Left ventricle myocardium inferior (tissue), 1 donor: ENCODE data around the gene NEK10. TPM values are rescaled to one million over a fixed set of nuclear protein-coding genes. Genes with fewer than 3 reads are reported as not detected.

ENCODE experiments used
- DNase-seq: peaks from one replicate; pipeline ENCODE4 v3.0.0-alpha.2; 2020
- H3K27ac ChIP-seq: fragments of 200-600 bp; replicated peaks from 2 replicates; pipeline ENCODE4 v1.8.0; 2021
- H3K27me3 ChIP-seq: fragments of 200-600 bp; 2 replicates; pipeline ENCODE4 v1.8.0; 2021; ENCODE audit warnings: low read depth
- H3K36me3 ChIP-seq: fragments of 200-600 bp; 2 replicates; pipeline ENCODE4 v1.8.0; 2021
- H3K4me1 ChIP-seq: fragments of 200-600 bp; 2 replicates; pipeline ENCODE4 v1.8.0; 2021
- H3K4me3 ChIP-seq: fragments of 200-600 bp; 2 replicates; pipeline ENCODE4 v1.8.0; 2021; ENCODE audit warnings: mild to moderate bottlenecking, moderate library complexity
- H3K9me3 ChIP-seq: fragments of 200-600 bp; replicated peaks from 2 replicates; pipeline ENCODE4 v1.8.0; 2021
- intact Hi-C: fragments of 100-400 bp; cut with micrococcal nuclease; formaldehyde crosslinking; loops from one replicate; pipeline ENCODE4 v1.11.0; 2022
- total RNA-seq: library from RNA; stranded (reverse); fragmentation: NEBNext Ultra II Directional; extraction: Animal tissue kit (Norgen Biotek cat#: 25700); gene quantifications from one replicate; pipeline ENCODE4 v1.2.1, GENCODE V29; 2021
- TF ChIP-seq, protein P1 (sequence below): fragments of 200-600 bp; IDR thresholded peaks from 2 replicates; pipeline ENCODE4 v1.8.0; 2021; ENCODE audit warnings: antibody characterized with exemption, mild to moderate bottlenecking, borderline replicate concordance
- donor health status: DM: no; HTN: yes; CAD: no; lungs with severe emphysema.

Gene NEK10
- total RNA-seq, 1 donor from 2014 or later, result 11.5 TPM

DNA sequence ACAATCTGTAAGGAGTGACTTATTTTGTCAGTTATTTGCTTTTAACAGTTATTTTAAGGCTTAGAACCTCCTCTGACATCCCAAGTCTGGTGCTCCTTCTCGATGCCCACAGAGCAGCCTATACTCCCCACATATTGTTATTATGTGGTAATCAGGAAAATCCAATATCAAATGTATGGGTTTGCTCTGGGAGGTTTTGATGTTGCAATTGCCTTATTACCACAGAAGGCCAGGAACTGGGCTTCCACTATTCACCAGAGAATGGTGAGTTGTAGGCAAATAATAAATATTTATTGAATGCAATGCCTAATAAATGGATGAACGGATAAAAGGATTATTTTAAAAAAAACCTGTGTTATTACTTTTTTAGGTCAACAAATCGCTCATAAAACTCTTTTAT lies 12.2 kb downstream of the NEK10 start:
- no peaks in the 10 kb centered on the region for H3K9me3 ChIP-seq
- no peaks in the 10 kb centered on the region for H3K27me3 ChIP-seq
- H3K4me3 ChIP-seq, result no peak overlapping the region
- no peaks in the 10 kb centered on the region for H3K4me1 ChIP-seq
- intact Hi-C loops, result no loop called here
- TF ChIP-seq, protein P1, sequence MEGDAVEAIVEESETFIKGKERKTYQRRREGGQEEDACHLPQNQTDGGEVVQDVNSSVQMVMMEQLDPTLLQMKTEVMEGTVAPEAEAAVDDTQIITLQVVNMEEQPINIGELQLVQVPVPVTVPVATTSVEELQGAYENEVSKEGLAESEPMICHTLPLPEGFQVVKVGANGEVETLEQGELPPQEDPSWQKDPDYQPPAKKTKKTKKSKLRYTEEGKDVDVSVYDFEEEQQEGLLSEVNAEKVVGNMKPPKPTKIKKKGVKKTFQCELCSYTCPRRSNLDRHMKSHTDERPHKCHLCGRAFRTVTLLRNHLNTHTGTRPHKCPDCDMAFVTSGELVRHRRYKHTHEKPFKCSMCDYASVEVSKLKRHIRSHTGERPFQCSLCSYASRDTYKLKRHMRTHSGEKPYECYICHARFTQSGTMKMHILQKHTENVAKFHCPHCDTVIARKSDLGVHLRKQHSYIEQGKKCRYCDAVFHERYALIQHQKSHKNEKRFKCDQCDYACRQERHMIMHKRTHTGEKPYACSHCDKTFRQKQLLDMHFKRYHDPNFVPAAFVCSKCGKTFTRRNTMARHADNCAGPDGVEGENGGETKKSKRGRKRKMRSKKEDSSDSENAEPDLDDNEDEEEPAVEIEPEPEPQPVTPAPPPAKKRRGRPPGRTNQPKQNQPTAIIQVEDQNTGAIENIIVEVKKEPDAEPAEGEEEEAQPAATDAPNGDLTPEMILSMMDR, result no peak
- no peaks in the 10 kb centered on the region for H3K36me3 ChIP-seq
- no peak overlapping the region for H3K27ac ChIP-seq
- no peak for DNase-seq

DNA sequence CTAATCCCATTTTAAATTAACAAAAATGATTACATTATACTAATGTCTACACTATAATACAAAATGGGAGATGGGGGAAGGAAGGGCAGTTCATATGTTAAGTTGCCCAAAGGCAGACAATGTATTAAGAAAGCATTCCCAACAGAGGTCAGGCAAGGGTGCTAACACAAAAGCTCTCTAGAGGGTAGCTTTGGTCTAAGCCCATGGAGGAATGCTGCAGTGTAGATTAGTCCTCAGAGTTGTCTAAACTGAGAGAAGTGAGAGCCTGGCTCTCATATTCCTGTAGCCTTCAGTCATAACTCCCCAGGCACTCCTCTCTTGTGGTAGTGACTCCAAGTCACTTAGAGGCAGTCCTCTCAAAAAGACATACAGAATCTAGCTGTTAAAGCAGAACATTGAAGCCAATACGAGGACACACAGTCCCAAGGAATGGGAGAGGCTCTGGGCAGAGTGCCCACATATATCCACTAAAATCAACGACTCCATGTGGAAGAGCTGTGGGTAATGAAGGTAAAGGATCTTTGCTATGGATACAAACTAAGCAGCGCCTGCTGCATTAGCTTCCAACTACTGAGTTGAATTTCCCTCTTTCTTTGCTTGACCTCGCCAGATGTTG lies 14.5 kb downstream of the NEK10 start:
- intact Hi-C loops, result no loop called here
- Histone ChIP-seq H3K27me3 (no peaks in the 10 kb centered on the region), H3K4me1 (peaks cover 5% of the 10 kb centered on the region), H3K4me3 (no peak overlapping the region), H3K27ac (no peak overlapping the region), H3K9me3 (no peaks in the 10 kb centered on the region), H3K36me3 (no peaks in the 10 kb centered on the region)
- no peak for DNase-seq
- TF ChIP-seq, protein P1, result no peak

DNA sequence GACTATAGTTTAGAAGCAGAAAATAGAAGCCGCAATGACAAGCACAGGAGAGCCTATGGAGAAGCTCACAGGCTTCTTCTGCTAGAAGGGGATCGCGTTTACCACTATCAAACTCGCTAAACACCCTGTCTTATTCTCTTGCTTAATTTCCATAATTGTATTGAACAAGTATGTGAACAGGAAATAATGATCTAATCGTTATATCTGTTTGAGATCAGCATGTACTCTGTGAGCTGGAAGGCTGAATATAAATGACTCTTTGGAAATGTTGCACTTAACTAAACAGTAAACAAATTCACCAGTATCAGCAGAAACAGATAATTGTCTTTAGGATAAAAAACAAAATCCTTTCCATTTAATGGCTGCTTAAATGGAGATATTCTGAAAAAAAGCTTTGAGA lies 15.0 kb downstream of the NEK10 start:
- TF ChIP-seq, protein P1, result no peak
- H3K4me3 ChIP-seq, result no peak overlapping the region
- DNase-seq, result no peak
- intact Hi-C loops, result no loop called here
- no peaks in the 10 kb centered on the region for H3K36me3 ChIP-seq
- peaks cover 10% of the 10 kb centered on the region for H3K4me1 ChIP-seq
- no peak overlapping the region for H3K27ac ChIP-seq
- no peaks in the 10 kb centered on the region for H3K27me3 ChIP-seq
- H3K9me3 ChIP-seq, result no peaks in the 10 kb centered on the region

DNA sequence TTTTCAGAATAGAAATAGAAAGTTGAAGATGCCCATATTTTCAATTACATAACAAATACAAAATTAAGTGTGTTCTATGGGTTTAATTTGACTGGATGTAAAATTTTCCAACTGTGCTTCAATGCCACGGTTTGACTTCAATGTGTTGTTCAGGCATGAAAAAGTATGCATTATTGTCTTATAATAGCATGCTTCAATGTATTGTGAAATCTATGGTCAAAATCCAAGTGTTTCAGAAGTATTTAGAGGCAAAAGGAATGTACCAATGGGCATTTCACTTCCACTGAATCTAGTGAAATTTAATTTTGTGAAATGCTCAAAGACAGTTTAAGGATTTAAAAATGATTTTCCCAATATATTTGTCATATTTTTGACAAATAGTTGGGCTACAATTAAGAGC lies 16.0 kb downstream of the NEK10 start:
- no peaks in the 10 kb centered on the region for H3K9me3 ChIP-seq
- peaks cover 12% of the 10 kb centered on the region for H3K4me1 ChIP-seq
- DNase-seq, result no peak
- H3K36me3 ChIP-seq, result no peaks in the 10 kb centered on the region
- TF ChIP-seq, protein P1, result no peak
- H3K27ac ChIP-seq, result no peak overlapping the region
- no peaks in the 10 kb centered on the region for H3K27me3 ChIP-seq
- no peak overlapping the region for H3K4me3 ChIP-seq
- intact Hi-C loops, result no loop called here

DNA sequence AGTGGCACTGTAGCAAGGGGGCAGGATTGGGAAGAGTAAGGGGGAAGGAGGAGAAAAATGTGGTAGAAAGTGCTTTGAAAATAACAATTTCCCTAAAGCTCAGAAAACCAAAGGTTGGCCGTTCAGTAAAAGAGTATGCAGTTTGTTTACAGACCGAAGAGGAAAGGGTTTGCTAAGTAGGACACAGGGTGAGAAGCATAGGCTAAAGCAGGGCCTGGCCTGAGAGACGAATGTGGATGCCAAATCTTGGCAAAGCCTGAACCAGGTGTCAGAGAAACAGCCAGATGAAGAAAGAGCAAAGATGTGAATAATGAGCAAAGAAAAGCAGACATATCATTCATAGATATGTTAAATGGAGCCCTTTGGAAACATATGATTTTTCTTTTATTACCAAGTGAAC lies 17.1 kb downstream of the NEK10 start:
- TF ChIP-seq, protein P1, result no peak
- intact Hi-C loops, result no loop called here
- Histone ChIP-seq H3K4me3 (no peak overlapping the region), H3K27me3 (no peaks in the 10 kb centered on the region), H3K9me3 (no peaks in the 10 kb centered on the region), H3K4me1 (peaks cover 12% of the 10 kb centered on the region), H3K36me3 (no peaks in the 10 kb centered on the region), H3K27ac (no peak overlapping the region)
- no peak for DNase-seq

DNA sequence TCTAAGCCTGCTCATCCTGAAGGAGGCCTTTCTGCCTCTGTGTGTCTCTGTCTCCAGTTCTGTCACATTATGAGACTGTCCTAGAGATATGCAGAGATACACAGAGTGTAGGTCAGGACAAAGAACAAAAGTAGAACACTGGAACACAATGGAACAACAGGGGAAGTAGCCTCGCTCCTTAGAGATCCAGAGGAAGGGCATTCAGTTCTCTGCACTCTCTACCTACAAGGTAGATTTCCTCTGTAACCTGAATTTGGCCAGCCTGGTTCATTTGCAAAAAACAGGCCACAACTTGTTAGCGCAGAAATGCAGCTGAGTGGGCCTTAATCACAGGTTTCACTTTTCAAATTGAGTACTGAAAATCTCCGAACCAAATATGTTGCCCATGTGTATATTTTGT lies 19.4 kb downstream of the NEK10 start:
- no peaks in the 10 kb centered on the region for H3K27me3 ChIP-seq
- H3K36me3 ChIP-seq, result no peaks in the 10 kb centered on the region
- DNase-seq, result no peak
- peaks cover 12% of the 10 kb centered on the region for H3K4me1 ChIP-seq
- H3K9me3 ChIP-seq, result no peaks in the 10 kb centered on the region
- TF ChIP-seq, protein P1, result no peak
- no peak overlapping the region for H3K4me3 ChIP-seq
- peak overlapping the region; percentile 86 for H3K27ac ChIP-seq
- intact Hi-C loops, result no loop called here
